Measurements from ENCODE around the gene TMPRSS12.
"Not testable (repeated sequence)": the region's sequence is repeated elsewhere in the genome, so short reads cannot be mapped to it uniquely, and the experiment has no call there.

TMPRSS12 gene

DNA sequence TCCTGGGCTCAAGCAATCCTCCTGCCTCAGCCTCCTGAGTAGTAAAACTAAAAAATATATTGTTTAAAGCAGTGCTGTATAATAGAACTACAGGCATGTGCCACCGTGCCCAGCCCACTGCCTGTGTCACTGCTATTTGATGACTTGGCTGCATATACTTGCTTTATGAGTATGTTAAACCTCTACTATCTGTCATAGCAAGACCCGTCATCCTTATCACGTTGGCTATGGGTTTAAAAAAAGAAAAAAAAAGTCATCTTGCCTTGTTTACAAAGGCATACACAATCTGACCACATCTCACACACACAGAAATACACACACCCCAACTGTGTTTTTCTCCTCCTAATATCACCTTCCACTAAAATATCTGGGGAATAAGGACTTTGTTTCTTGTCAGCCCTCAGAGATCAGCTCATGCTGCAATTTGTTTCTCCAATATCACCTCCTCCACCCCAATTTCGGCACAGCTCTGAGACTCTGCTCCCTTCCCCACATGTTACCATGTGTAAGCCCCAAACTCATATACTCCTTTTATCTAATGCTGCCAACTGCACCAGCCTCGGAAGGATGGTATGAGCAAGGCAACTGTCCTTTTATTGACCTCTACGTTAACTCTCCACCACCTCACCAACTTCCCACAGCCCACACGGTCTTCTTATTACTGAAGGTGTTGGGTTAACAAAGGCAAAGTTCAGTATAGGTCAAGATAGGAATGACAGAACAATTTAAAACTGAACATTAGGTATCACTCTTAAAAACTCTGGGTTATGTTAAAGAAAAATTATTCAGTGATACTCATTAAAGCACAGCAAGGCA, 802 bp upstream of the TMPRSS12 start:
- TF ChIP-seq, protein P1, sequence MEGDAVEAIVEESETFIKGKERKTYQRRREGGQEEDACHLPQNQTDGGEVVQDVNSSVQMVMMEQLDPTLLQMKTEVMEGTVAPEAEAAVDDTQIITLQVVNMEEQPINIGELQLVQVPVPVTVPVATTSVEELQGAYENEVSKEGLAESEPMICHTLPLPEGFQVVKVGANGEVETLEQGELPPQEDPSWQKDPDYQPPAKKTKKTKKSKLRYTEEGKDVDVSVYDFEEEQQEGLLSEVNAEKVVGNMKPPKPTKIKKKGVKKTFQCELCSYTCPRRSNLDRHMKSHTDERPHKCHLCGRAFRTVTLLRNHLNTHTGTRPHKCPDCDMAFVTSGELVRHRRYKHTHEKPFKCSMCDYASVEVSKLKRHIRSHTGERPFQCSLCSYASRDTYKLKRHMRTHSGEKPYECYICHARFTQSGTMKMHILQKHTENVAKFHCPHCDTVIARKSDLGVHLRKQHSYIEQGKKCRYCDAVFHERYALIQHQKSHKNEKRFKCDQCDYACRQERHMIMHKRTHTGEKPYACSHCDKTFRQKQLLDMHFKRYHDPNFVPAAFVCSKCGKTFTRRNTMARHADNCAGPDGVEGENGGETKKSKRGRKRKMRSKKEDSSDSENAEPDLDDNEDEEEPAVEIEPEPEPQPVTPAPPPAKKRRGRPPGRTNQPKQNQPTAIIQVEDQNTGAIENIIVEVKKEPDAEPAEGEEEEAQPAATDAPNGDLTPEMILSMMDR (IDR thresholded peaks at IDR 0.05; ENCODE audit: low read depth, low read length, missing control alignments), result no peak
- DNase-seq (ENCODE audit: low read depth), result no peak
- H3K4me3 ChIP-seq (ENCODE audit: low read depth, low read length), result no peak overlapping the region

DNA sequence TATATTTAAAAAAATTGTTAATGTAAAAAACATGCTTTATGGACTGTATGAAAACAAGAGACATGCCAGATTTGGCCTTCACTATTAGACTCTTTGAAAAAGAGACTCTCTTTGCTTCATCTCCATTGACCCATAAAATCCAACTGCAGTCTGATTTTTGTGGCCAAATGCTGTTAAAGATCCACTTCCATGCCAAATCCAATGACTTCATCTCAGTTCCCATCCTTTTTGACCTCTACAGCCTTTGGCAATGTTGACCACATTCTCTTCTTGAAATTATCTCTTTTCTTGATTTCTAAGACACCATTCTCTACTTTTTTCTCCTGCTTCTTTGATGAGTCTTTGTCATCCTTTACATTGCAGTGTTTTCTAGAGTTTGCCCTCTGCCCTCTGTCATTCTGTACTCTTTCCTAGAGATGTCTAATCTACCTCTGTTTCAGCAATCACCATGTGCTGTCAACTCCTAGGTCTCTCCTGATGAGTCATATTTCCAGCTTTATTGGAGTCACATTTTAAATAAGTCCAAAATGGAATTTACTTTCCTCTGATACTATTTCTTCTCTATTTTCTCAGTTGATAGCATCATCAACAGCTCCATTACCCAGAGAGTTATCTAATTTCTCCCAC, 2.4 kb downstream of the TMPRSS12 start:
- TF ChIP-seq, protein P1 (IDR thresholded peaks at IDR 0.05; ENCODE audit: low read depth, low read length, missing control alignments), result no peak
- DNase-seq (ENCODE audit: low read depth), result no peak

DNA sequence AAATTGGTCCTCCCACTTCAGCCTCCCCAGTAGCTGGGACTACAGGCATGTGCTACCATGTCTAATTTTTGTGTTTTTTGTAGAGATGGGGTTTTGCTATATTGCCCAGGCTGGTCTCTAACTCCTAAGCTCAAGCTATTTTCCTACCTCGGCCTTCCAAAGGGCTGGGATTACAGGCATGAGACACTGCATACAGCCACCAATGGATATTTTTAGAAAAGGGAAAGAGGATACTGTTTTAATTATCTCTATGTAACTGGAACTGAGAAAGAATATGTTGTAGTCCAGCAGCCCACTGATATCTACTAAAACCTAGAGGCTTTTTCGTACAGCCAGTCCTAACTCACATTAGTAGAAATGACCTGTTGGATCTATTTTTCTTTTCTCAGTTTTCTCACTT, 6.2 kb downstream of the TMPRSS12 start:
- TF ChIP-seq, protein P1 (IDR thresholded peaks at IDR 0.05; ENCODE audit: low read depth, low read length, missing control alignments), result no peak
- no peak for DNase-seq (ENCODE audit: low read depth)
- no peak overlapping the region for H3K4me3 ChIP-seq (ENCODE audit: low read depth, low read length)

More for the DNA sequence above, 2.4 kb downstream of the TMPRSS12 start:
- no peak overlapping the region for H3K4me3 ChIP-seq (ENCODE audit: low read depth, low read length)

DNA sequence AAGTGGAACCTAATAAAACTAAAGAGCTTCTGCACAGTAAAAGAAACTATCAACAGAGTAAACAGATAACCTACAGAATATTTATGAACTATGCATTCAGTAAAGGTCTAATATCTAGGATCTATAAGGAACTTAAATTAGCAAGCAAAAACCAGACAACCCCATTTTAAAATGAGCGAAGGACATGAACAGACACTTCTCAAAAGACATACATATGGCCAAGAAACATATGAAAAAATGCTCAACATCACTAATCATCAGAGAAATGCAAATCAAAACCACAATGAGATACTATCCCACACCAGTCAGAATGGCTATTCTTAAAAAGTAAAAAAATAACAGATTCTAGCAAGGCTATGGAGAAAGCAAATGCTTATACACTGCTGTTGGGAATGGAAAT, 12.5 kb downstream of the TMPRSS12 start:
- not testable (repeated sequence) for DNase-seq (ENCODE audit: low read depth); H3K4me3 ChIP-seq (ENCODE audit: low read depth, low read length)

DNA sequence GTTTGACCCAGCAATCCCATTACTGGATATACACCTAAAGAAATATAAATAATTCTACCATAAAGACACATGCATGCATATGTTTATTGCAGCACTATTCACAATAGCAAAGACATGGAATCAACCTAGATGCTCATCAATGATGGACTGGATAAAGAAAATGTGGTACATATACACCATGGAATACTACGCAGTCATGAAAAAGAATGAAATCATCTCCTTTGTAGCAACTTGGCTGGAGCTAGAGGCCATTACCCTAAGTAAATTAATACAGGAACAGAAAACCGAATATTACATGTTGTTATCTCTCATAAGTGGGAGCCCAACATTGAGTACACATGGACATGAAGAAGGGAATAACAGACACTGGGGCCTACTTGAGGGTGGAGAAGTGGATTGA, 13.0 kb downstream of the TMPRSS12 start:
- DNase-seq (ENCODE audit: low read depth); H3K4me3 ChIP-seq (ENCODE audit: low read depth, low read length): not testable (repeated sequence)

DNA sequence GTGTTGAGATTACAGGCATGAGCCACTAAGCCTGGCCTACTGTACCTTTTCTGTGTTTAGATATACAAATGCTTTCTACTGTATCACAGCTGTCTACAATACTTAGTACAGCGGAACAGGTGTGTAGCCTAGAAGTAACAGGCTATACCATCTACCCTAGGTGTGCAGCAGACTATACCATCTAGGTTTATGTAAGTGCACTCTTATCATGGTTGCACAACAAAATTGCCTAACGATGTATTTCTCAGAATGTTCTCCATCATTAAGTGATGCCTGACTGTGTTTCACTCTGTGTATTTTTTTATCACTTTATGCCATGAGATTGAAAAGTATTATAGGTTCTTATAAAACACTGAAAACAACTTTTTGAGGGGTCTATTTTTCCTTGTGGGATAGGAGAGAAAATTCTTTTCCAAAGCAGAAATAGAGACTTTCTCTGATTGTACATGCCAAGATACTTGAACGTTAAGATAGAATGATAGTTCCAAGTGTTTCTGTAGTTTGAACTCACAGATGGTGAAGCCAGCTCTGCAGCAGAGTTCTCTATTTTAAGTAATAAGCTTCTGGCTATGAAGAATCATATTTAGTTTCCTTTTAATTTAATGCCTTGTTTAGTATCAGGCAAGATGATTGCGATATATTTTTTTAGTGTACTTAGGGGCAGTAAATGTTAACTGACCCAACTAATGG, 17.0 kb downstream of the TMPRSS12 start:
- DNase-seq (ENCODE audit: low read depth), result no peak
- no peak overlapping the region for H3K4me3 ChIP-seq (ENCODE audit: low read depth, low read length)
- TF ChIP-seq, protein P1 (IDR thresholded peaks at IDR 0.05; ENCODE audit: low read depth, low read length, missing control alignments), result no peak

DNA sequence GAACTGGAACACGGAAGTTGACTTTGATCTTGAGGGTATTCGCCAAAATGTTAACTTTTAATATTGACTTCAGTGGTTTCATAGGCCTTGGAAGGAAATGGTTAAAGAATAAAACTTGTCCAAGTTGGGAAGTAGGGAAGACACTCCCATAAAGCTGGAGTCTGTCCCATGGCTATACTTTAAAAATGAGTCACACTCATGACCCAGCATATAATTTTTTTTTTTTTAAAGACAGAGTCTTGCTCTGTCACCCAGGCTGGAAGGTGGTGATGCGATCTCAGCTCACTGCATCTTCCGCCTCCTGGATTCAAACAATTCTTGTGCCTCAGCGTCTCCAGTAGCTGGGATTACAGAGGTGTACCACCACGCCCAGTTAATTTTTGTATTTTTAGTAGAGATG, 19.6 kb downstream of the TMPRSS12 start:
- TF ChIP-seq, protein P1 (IDR thresholded peaks at IDR 0.05; ENCODE audit: low read depth, low read length, missing control alignments), result no peak
- no peak overlapping the region for H3K4me3 ChIP-seq (ENCODE audit: low read depth, low read length)
- DNase-seq (ENCODE audit: low read depth), result no peak

Measured in GM12864 (cell line).